Activated gamma-delta T cell treated with anti-CD3 and anti-CD28 coated beads, Interleukin-2, amount 50 U/mL, for 16 hours (primary cell): ENCODE results near the gene DBR1.
"Not testable (repeated sequence)": the region's sequence is repeated elsewhere in the genome, so short reads cannot be mapped to it uniquely, and the experiment has no call there.

ENCODE experiments used
- DNase-seq: peaks from one replicate; pipeline ENCODE4 v3.0.0-alpha.2; 2020; ENCODE audit warnings: low read depth

Gene DBR1

GRCh38 chr3:138186803-138187295, 12.1 kb upstream of the DBR1 start:
- DNase-seq: peak; percentile 82

- no peak for DNase-seq
Measured at GRCh38 chr3:138186221-138186620, 11.5 kb upstream of the DBR1 start.

GRCh38 chr3:138184994-138185393, 10.3 kb upstream of the DBR1 start:
- no peak for DNase-seq

DNA sequence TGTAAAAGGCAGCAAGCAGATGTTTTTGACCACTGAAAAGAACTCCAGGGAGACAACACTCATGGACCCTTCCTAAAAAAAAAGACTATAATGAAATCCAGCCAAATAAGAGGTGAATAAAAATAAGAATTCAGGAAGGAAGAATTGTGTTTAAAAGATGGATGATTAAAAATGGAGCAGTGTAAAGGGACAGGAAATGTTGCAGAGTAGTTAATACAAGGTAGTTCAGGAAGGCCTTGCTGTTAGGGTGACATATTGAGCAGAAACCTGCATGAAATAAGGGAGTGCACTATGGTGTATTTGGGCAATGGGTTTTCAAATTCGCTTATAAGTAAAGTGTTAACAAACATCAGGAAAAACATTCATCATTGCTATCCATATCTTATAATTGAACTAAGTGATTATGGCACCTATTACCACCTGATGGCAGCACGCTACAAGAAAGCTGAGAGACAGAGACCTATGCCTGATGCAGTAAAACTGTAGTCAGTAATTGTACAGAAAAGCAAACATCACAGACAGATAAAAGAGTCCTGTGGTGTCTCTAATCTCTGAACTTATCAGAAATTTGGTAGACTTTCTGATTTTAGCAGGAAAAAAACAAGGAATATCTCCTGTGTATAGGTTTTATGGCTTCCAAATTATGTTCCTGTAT, 5.8 kb upstream of the DBR1 start:
- DNase-seq: no peak

DNA sequence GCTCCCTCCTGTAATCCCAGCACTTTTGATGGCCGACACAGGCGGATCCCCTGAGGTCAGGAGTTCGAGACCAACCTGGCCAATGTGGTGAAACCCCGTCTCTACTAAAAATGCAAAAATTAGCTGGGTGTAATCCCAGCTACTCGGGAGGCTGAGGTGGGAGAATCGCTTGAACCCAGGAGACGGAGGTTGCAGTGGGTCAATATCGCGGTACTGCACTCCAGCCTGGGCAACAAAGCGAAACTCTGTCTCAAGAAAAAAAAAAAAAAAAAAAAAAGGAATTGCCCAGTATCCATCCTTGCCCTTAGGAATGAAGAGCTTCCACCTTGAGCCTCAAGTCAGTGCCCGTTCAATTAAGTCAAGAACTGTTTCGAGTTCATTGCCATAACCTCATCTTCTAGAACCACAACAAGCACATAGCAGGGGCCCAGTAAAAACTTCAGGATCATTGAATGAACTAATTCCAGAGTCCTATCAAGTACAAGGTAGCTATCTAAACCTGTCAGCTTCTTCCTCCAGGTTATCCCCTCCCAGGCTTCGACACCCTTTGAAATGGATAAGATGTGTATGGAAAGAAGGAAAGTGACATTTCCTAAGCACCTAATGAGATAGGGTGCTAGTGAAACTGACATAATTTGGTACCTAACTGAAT, 826 bp downstream of the DBR1 start:
- no peak for DNase-seq

- no peak for DNase-seq
Measured at GRCh38 chr3:138172625-138173024, 2.1 kb downstream of the DBR1 start.

DNA sequence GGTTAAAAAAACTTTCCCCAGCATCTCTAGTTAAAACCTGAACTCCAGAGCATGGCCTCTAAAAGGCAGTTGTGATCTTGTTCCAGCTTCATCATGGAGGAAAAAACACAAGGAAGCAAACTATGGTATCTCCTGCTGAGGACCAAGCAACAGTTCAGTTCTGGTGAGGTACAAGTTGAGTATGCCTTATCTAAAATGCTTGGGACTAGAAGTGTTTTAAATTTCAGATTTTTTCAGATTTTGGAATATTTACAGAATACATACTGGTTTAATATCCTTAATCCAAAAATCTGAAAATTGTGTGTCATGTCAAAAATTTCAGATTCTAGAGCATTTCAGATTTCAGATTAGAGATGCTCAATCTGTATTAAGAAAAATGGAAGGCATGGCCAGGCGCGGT, 9.7 kb downstream of the DBR1 start:
- DNase-seq: no peak

GRCh38 chr3:138157743-138158142, 17.0 kb downstream of the DBR1 start:
- no peak for DNase-seq

DNA sequence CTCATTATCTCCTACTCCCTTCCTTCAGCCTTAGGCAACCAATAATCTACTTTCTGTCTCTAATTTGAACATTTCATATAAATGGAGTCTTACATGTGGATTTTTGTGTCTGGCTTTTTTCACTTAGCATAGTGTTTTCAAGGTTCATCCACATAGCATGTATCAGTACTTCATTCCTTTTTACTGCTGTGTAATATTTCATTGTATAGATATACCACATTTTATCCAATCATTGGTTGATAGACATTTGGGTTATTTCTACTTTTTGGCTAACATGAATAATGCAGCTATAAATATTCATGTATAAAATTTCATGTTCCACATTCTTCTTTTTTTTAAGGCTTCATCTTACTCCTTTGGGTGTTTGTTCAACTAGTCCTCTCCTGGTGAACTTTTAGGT, 20.2 kb downstream of the DBR1 start:
- no peak for DNase-seq

DNA sequence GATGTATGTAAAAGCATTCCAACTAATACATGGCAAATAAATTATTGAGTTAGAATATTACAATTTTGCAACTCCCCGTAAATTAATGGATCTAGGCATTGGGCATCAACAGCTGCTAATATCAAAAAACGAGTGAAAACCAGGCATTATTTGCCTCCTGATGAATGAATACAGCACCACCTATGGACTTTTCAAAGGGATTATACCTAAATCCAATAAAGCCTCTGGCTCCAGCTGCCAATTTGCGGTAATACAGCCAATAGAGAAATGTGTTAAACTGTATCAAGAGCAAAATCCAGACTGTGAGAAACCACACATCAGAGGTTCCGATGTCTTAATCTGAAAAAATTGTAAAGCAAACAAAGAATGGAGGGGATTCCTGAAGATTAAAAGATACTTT, 26.2 kb downstream of the DBR1 start:
- DNase-seq: no peak

DNA sequence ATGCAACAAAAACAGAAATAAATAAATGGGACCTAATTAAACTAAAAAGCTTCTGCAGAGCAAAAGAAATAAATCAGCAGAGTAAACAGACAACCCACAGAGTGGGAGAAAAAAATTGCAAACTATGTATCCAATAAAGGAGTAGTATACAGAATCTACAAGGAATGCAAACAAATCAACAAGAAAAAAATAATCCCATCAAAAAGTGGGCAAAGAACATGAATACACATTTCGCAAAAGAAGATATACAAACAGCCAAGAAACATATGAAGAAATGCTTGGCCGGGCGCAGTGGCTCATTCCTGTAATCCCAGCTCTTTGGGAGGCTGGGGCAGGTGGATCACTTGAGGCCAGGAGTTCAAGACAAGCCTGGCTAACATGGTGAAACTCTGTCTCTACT, 32.5 kb downstream of the DBR1 start:
- DNase-seq: not testable (repeated sequence)

DNA sequence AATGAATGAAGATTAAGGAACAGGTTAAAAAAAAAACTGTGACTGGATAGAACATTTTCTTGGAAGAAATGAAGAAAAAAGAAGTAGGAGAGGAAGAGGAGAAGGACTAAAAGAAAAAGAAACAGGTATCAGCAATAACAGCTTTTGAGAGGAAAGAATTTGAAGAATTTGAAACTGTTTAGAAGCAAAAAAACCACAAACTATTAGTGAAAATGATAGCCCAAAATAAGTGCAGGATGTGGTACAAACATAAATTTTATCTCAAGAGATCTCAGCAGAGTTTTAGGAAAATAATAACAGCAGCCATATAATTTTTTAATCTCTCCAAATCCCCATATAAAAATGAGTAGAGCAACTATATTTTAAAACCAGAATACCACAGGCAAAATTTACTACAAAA, 33.8 kb downstream of the DBR1 start:
- no peak for DNase-seq

- DNase-seq: no peak
Measured at GRCh38 chr3:138139691-138140090, 35.0 kb downstream of the DBR1 start.

GRCh38 chr3:138137861-138138260, 36.9 kb downstream of the DBR1 start:
- no peak for DNase-seq

DNA sequence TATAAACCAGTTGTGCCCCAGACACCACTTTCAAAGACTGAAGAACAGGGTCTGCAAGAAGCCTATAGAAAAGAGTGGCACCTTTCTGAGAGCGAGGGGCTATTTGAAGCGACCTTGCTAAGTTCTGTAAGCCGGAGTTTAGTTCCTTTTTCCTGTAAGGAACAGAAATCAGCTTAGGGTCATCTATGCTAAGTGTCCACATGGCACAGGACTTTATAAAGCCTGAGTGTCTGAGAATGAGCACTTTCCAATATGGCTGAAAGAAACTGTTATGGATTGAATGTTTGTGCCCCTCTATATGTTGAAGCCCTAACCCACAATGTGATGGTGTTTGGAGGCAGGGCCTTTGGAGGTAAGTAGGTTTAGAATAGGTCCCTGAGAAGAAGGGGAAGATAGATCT, 38.5 kb downstream of the DBR1 start:
- no peak for DNase-seq

- DNase-seq: no peak
Measured at GRCh38 chr3:138135833-138136194, 38.9 kb downstream of the DBR1 start.

- no peak for DNase-seq
Measured at GRCh38 chr3:138135146-138135832, 39.4 kb downstream of the DBR1 start.

- no peak for DNase-seq
Measured at GRCh38 chr3:138132239-138132638, 42.5 kb downstream of the DBR1 start, which contains the start of gene A4GNT. A4GNT (minus strand) TSS chr3:138132390; CDS start chr3:138131256, 1,134 bp downstream.

GRCh38 chr3:138127636-138128365, 46.9 kb downstream of the DBR1 start:
- DNase-seq: no peak

DNA sequence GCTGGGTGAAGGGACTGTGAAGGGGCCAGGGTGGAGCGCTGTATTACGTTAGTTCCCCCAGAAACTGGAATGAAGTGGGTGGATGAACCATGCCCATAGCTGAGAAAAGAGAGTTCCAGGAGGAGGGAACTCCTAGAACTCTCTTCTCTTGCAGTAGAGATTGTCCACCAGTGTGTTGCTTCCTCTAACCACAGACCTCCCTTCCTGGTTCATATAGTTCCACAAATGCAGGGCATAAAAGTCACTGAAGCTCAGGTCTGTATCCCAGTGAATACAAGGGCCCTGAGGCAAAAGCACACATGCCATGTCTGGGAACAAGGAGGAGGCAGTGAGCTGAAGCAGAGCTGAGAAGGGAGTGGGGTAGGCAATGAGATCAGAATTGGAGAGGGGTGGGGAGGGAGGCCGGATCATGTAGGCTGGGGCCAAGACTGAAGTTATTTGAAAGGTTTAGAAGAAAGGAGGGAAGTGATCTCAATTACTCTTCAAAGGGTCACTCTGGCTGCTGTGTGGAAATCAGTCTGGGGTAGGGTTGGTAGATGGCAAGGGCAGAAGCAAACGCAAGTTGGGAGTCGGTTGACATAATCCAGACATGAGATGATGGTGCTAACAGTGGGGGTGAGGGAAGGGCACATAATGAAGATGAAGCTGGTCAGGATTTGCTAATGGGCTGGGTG, 49.0 kb downstream of the DBR1 start:
- DNase-seq: no peak

DNA sequence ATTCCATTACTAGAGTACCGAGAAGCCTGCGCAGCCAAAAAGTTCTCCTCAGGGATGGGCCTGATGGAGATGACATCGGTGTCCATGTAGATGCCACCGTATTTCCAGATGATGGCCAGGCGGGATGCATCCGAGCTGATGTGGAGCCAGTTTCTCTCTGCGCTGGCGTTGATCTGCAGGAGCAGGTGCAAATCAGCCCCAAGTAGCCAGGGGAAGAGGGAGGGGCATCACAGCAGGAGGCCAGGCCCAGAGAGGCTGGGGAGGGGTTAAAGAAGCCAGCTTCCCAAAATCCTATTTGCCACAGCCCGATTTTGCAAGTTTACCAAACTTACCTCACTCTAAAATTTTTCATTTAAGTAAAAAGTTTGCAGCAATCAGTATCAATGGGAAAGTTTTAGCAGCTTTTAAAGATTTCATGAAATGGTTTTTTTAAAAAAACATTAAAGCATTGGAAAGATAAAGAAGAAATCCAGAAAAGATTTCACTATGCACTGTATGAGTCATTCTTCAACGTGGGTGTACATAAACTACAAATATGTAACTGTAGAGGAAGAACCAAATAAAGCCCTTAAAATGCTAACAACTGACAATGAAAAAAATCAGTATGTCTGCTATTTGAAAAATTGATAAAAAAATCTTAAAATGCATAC, 49.9 kb downstream of the DBR1 start:
- no peak for DNase-seq
